Lower leg skin (tissue), 4 donors: Measurements from ENCODE around the gene HOXC10. TPM values are rescaled to one million over a fixed set of nuclear protein-coding genes. Genes with fewer than 3 reads are reported as not detected.

ENCODE experiments used
- microRNA counts, 2 donors: library from miRNA; unstranded; fragments of <30 nt; microRNA quantifications; one replicate each; lab custom pipeline; 2016
- microRNA-seq, 2 donors: library from miRNA; unstranded; fragments of <30 nt; microRNA quantifications; one replicate each; pipeline ENCODE4, GENCODE V29; 2016; ENCODE audit warnings: borderline replicate concordance in 2 of 2, borderline number of aligned reads in 1 of 2
- total RNA-seq, 4 donors: library from RNA; depleted of rRNA; stranded (reverse); fragments of >200 nt; gene quantifications; one replicate each; pipeline ENCODE4 v1.1.0, GENCODE V29; 2016

The HOXC10 gene
- total RNA-seq, 4 donors from 2014 or later: 14.2 to 35.9 (median 23.4) TPM

MicroRNAs within 50 kb of the gene (microRNA counts, 767-probe panel; counts per million panel counts)
- microRNA hsa-miR-196a-5p (lab: Ali Mortazavi, UCI) (10,680 to 12,526 counts per million in 2 donors), microRNA hsa-miR-615-3p (lab: Ali Mortazavi, UCI) (0 to 358 counts per million in 2 donors), microRNA hsa-miR-615-5p (lab: Ali Mortazavi, UCI) (0 to 358 counts per million in 2 donors)

Small RNA genes within 50 kb of the gene (microRNA-seq; reads per million reads assigned to microRNA genes)
- gene MIR196A2 (4,583 to 5,828 reads per million in 2 donors), gene MIR615 (147 to 211 reads per million in 2 donors)

Other genes starting within 250 kb of the HOXC10 start
- gene CISTR, start 233.2 kb upstream of the HOXC10 start, total RNA-seq: not detected
- gene HOXC13, start 46.3 kb upstream of the HOXC10 start, total RNA-seq: 10 to 100 TPM in 2 of 4 donors, 1 to 10 TPM in 2; 9.8 to 14.9 (median 11.2) TPM
- 10 to 100 TPM in 1 of 4 donors, 1 to 10 TPM in 3; 4.4 to 13.6 (median 6.5) TPM for gene HOXC12, start 30.2 kb upstream of the HOXC10 start, total RNA-seq
- gene HOXC11, start 12.0 kb upstream of the HOXC10 start, total RNA-seq: 10 to 100 TPM in 1 of 4 donors, 1 to 10 TPM in 3; 4.9 to 10.7 (median 6.2) TPM
- gene HOTAIR, start 10.2 kb upstream of the HOXC10 start, total RNA-seq: 10 to 100 TPM in 2 of 4 donors, 1 to 10 TPM in 2; 4.9 to 14.9 (median 9.7) TPM
- gene HOXC9, start 15.0 kb downstream of the HOXC10 start, total RNA-seq: 10 to 100 TPM in 3 of 4 donors, 1 to 10 TPM in 1; 9.6 to 16.8 (median 11.7) TPM
- gene HOXC8, start 23.8 kb downstream of the HOXC10 start, total RNA-seq: 1 to 10 TPM; 1.0 to 2.2 (median 1.5) TPM
- gene HOXC6, start 43.3 kb downstream of the HOXC10 start, total RNA-seq: 1 to 10 TPM; 2.6 to 6.3 (median 3.7) TPM
- 1 to 10 TPM in 1 of 4 donors, under 1 TPM in 2, not detected in 1; 0.58 to 2.2 (median 0.97) TPM for gene HOXC5, start 47.9 kb downstream of the HOXC10 start, total RNA-seq
- 1 to 10 TPM; 1.7 to 6.1 (median 3.2) TPM for gene HOXC4, start 68.7 kb downstream of the HOXC10 start, total RNA-seq
- gene SMUG1, start 203.8 kb downstream of the HOXC10 start, total RNA-seq: 10 to 100 TPM; 50.6 to 73.0 (median 55.4) TPM